Measurements from ENCODE around the gene VCL. TPM values are rescaled to one million over a fixed set of nuclear protein-coding genes. Genes with fewer than 3 reads are reported as not detected.
A peak's percentile ranks its signal among the peaks of the same experiment; 100 is the strongest.
"Not testable (repeated sequence)": the region's sequence is repeated elsewhere in the genome, so short reads cannot be mapped to it uniquely, and the experiment has no call there.

VCL gene
- 100 to 1,000 TPM in 1 of 8 experiments, 10 to 100 TPM in 7; 15.9 to 105 (median 44.0) TPM for total RNA-seq

- in situ Hi-C loops (cut with MboI; ENCODE audit: low pct_unique_long_range_greater_than_20kb in 2 of 9, low sequenced_read_pairs in 9 of 9, unreplicated experiment in 9 of 9): no loop called here
- peak within 1 kb of the TSS; percentile 91 to 94 for H3K27ac ChIP-seq
- H3K4me3 ChIP-seq: peak within 1 kb of the TSS; percentile 72 to 89 (median 83)
- H3K4me1 ChIP-seq (replicated peaks in 1 of 2): peaks cover 4 to 6% of the 10 kb centered on the region in 2 donors
- 0 to 3% methylated on average over 3 to 12 of the region's 92 CpGs; no CpG with 5 or more reads in 8 of the 10 experiments for WGBS, 10 experiments
- ATAC-seq (replicated peaks in 6 of 8): peak; percentile 88 to 96 (median 94)
Measured at GRCh38 chr10:73997787-73998622, at the start of gene VCL. Gene VCL, plus strand, starts transcription at chr10:73998116. Its CDS starts 92 bp downstream, at chr10:73998208.

- no peak for ATAC-seq (replicated peaks in 6 of 8)
- H3K4me1 ChIP-seq (replicated peaks in 1 of 2): no peaks in the 10 kb centered on the region
- in situ Hi-C loops (cut with MboI; ENCODE audit: low pct_unique_long_range_greater_than_20kb in 2 of 9, low sequenced_read_pairs in 9 of 9, unreplicated experiment in 9 of 9): loop anchor here in 1 of 9 experiments (10.0 kb wide), 1 partner anchor 64 kb away; no protein-coding TSS in a partner anchor
- 77 to 93% (median 87%) methylated on average over 6 to 10 of the region's 10 CpGs; no CpG with 5 or more reads in 1 of the 10 experiments for WGBS, 10 experiments
- no peak overlapping the region for H3K4me3 ChIP-seq
- H3K27ac ChIP-seq: no peak overlapping the region
Measured at GRCh38 chr10:73948947-73949633, 48.8 kb upstream of the VCL start.

- H3K4me3 ChIP-seq: no peak overlapping the region
- WGBS, 10 experiments: 49 to 96% (median 74%) methylated on average over 2 to 9 of the region's 13 CpGs; no CpG with 5 or more reads in 1 of the 10 experiments
- in situ Hi-C loops (cut with MboI; ENCODE audit: low pct_unique_long_range_greater_than_20kb in 2 of 9, low sequenced_read_pairs in 9 of 9, unreplicated experiment in 9 of 9): no loop called here
- H3K4me1 ChIP-seq (replicated peaks in 1 of 2): no peaks in the 10 kb centered on the region
- peak in 2 of 8 experiments; percentile 16 to 44 for ATAC-seq (replicated peaks in 6 of 8)
- no peak overlapping the region for H3K27ac ChIP-seq
Measured at GRCh38 chr10:73950155-73950948, 47.6 kb upstream of the VCL start.

GRCh38 chr10:73953665-73954064, 44.3 kb upstream of the VCL start:
- ATAC-seq (replicated peaks in 6 of 8): no peak
- no peaks in the 10 kb centered on the region for H3K4me1 ChIP-seq (replicated peaks in 1 of 2)
- no peak overlapping the region for H3K27ac ChIP-seq
- in situ Hi-C loops (cut with MboI; ENCODE audit: low pct_unique_long_range_greater_than_20kb in 2 of 9, low sequenced_read_pairs in 9 of 9, unreplicated experiment in 9 of 9): no loop called here
- 80 to 100% (median 92%) methylated on average over 1 of the region's 1 CpG; no CpG with 5 or more reads in 4 of the 10 experiments for WGBS, 10 experiments
- H3K4me3 ChIP-seq: no peak overlapping the region

GRCh38 chr10:73954737-73955136, 43.2 kb upstream of the VCL start:
- in situ Hi-C loops (cut with MboI; ENCODE audit: low pct_unique_long_range_greater_than_20kb in 2 of 9, low sequenced_read_pairs in 9 of 9, unreplicated experiment in 9 of 9): no loop called here
- no peak overlapping the region for H3K27ac ChIP-seq
- H3K4me1 ChIP-seq (replicated peaks in 1 of 2): no peaks in the 10 kb centered on the region
- no peak for ATAC-seq (replicated peaks in 6 of 8)
- 66 to 100% (median 88%) methylated on average over 1 to 2 of the region's 2 CpGs; no CpG with 5 or more reads in 2 of the 10 experiments for WGBS, 10 experiments
- no peak overlapping the region for H3K4me3 ChIP-seq

- 80 to 100% (median 91%) methylated on average over 1 to 2 of the region's 2 CpGs for WGBS, 10 experiments
- no peak overlapping the region for H3K4me3 ChIP-seq
- H3K4me1 ChIP-seq (replicated peaks in 1 of 2): no peaks in the 10 kb centered on the region
- in situ Hi-C loops (cut with MboI; ENCODE audit: low pct_unique_long_range_greater_than_20kb in 2 of 9, low sequenced_read_pairs in 9 of 9, unreplicated experiment in 9 of 9): no loop called here
- H3K27ac ChIP-seq: no peak overlapping the region
- ATAC-seq (replicated peaks in 6 of 8): no peak
Measured at GRCh38 chr10:73955719-73956118, 42.2 kb upstream of the VCL start.

- in situ Hi-C loops (cut with MboI; ENCODE audit: low pct_unique_long_range_greater_than_20kb in 2 of 9, low sequenced_read_pairs in 9 of 9, unreplicated experiment in 9 of 9): no loop called here
Measured at GRCh38 chr10:73956476-73957359, 41.2 kb upstream of the VCL start.

GRCh38 chr10:73959484-73960243, 38.3 kb upstream of the VCL start:
- no peak overlapping the region for H3K4me3 ChIP-seq
- no peak for ATAC-seq (replicated peaks in 6 of 8)
- in situ Hi-C loops (cut with MboI; ENCODE audit: low pct_unique_long_range_greater_than_20kb in 2 of 9, low sequenced_read_pairs in 9 of 9, unreplicated experiment in 9 of 9): no loop called here
- no peak overlapping the region for H3K27ac ChIP-seq
- H3K4me1 ChIP-seq (replicated peaks in 1 of 2): no peaks in the 10 kb centered on the region
- 40 to 100% (median 81%) methylated on average over 1 to 6 of the region's 6 CpGs; no CpG with 5 or more reads in 2 of the 10 experiments for WGBS, 10 experiments

More at GRCh38 chr10:73956476-73957359, 41.2 kb upstream of the VCL start:
- H3K27ac ChIP-seq: no peak overlapping the region
- peak in 3 of 8 experiments; percentile 58 to 72 (median 60) for ATAC-seq (replicated peaks in 6 of 8)
- no peak overlapping the region for H3K4me3 ChIP-seq
- WGBS, 10 experiments: 33 to 88% (median 77%) methylated on average over 1 to 7 of the region's 9 CpGs; no CpG with 5 or more reads in 2 of the 10 experiments
- H3K4me1 ChIP-seq (replicated peaks in 1 of 2): no peaks in the 10 kb centered on the region

- Histone ChIP-seq H3K4me3 (no peak overlapping the region), H3K27ac (no peak overlapping the region), H3K4me1 (replicated peaks in 1 of 2) (peaks cover 6 to 13% of the 10 kb centered on the region in 2 donors)
- WGBS, 10 experiments: 70 to 100% (median 86%) methylated on average over 1 to 2 of the region's 2 CpGs; no CpG with 5 or more reads in 4 of the 10 experiments
- ATAC-seq (replicated peaks in 6 of 8): no peak
- in situ Hi-C loops (cut with MboI; ENCODE audit: low pct_unique_long_range_greater_than_20kb in 2 of 9, low sequenced_read_pairs in 9 of 9, unreplicated experiment in 9 of 9): no loop called here
Measured at GRCh38 chr10:73962386-73962785, 35.5 kb upstream of the VCL start.

GRCh38 chr10:73963533-73963932, 34.4 kb upstream of the VCL start:
- ATAC-seq (replicated peaks in 6 of 8); H3K4me3 ChIP-seq; in situ Hi-C loops (cut with MboI; ENCODE audit: low pct_unique_long_range_greater_than_20kb in 2 of 9, low sequenced_read_pairs in 9 of 9, unreplicated experiment in 9 of 9); H3K27ac ChIP-seq: not testable (repeated sequence)
- 80 to 100% (median 98%) methylated on average over 1 to 5 of the region's 12 CpGs; no CpG with 5 or more reads in 4 of the 10 experiments for WGBS, 10 experiments
- H3K4me1 ChIP-seq (replicated peaks in 1 of 2): peaks cover 6 to 17% of the 10 kb centered on the region in 2 donors

GRCh38 chr10:73964743-73965142, 33.2 kb upstream of the VCL start:
- peaks cover 6 to 17% of the 10 kb centered on the region in 2 donors for H3K4me1 ChIP-seq (replicated peaks in 1 of 2)
- in situ Hi-C loops (cut with MboI; ENCODE audit: low pct_unique_long_range_greater_than_20kb in 2 of 9, low sequenced_read_pairs in 9 of 9, unreplicated experiment in 9 of 9): no loop called here
- H3K27ac ChIP-seq: no peak overlapping the region
- H3K4me3 ChIP-seq: no peak overlapping the region
- no peak for ATAC-seq (replicated peaks in 6 of 8)
- WGBS, 10 experiments: 90 to 100% (median 100%) methylated on average over 1 to 2 of the region's 2 CpGs; no CpG with 5 or more reads in 2 of the 10 experiments
